Fibroblast of mammary gland (primary cell): ENCODE measurements around the gene ARHGAP15.

Source experiments
- DNase-seq: peaks from one replicate; pipeline ENCODE4 v3.0.0-alpha.2; 2010; ENCODE audit warnings: low read depth
- H3K4me3 ChIP-seq: 2 replicates; pipeline ENCODE4 v1.5.1; 2011; ENCODE audit warnings: low read depth, mild to moderate bottlenecking, low read length, moderate library complexity; ENCODE audit not compliant: control insufficient read depth
- CTCF ChIP-seq: conservative IDR thresholded peaks from 2 replicates; pipeline ENCODE4 v1.5.1; 2011; ENCODE audit warnings: low read depth, low read length, inconsistent platforms; ENCODE audit not compliant: control insufficient read depth, insufficient read depth

ARHGAP15 gene

GRCh38 chr2:143383016-143383415 lies 253.8 kb downstream of the ARHGAP15 start:
- no peak for DNase-seq
- TF ChIP-seq CTCF: no peak
- no peak overlapping the region for H3K4me3 ChIP-seq

DNA sequence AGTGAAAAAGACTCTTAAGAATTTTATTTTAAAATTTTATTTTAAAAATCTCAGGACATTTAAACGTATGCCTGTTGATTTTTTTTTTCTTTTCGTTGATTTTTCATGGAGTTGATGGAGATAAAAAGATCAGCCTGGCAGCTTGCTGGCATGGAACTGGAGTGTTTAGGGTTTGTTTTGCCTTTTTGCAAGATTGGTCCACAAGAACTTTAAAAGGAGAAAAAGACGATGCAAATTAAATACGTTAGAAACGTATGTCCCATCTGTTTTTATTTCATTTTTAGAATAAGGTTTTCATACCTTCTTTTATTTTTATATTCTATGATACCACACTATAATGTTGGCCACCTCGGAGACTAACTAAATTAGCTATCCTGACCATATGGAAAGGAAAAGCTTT lies 254.9 kb downstream of the ARHGAP15 start:
- no peak overlapping the region for H3K4me3 ChIP-seq
- TF ChIP-seq CTCF: no peak
- no peak for DNase-seq

DNA sequence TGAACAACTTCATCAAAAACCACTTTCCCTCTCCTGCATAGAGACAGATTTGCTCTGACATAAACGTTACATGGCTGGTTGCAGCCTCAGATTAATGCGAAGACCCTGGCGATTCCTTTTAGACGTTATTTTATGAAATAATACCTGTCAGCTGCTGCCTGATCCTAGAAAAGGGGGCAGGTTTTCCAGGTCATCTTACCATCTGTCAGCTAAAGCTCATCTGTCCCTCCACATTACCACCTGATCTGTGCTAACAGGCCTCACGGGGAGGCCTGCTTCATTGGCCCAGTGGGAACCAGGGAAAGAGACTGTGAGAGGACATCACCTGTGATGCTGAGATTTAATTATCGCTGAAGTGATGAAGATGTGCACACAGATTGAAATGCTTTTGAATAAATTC lies 261.0 kb downstream of the ARHGAP15 start:
- DNase-seq: no peak
- H3K4me3 ChIP-seq: no peak overlapping the region
- TF ChIP-seq CTCF: no peak

- H3K4me3 ChIP-seq: no peak overlapping the region
- no peak for DNase-seq
- no peak for TF ChIP-seq CTCF
Observed at GRCh38 chr2:143392358-143392757, 263.1 kb downstream of the ARHGAP15 start.

- no peak for DNase-seq
- no peak overlapping the region for H3K4me3 ChIP-seq
- no peak for TF ChIP-seq CTCF
Observed at GRCh38 chr2:143394062-143394461, 264.8 kb downstream of the ARHGAP15 start.

GRCh38 chr2:143397884-143398614 lies 268.8 kb downstream of the ARHGAP15 start:
- DNase-seq: peak; percentile 57
- H3K4me3 ChIP-seq: no peak overlapping the region

More at GRCh38 chr2:143397884-143398614, 268.8 kb downstream of the ARHGAP15 start:
- no peak for TF ChIP-seq CTCF
